SIG-M5 treated with dmso at 0.1 percent for 504 hours (cell line): Measurements from ENCODE around the gene CRYL1.
A peak's percentile ranks its signal among the peaks of the same experiment; 100 is the strongest.

ENCODE experiments used
- DNase-seq: peaks from one replicate; lab custom pipeline; 2025; ENCODE audit not compliant: unreplicated experiment; lab: John Stamatoyannopoulos, UW

CRYL1 gene

GRCh38 chr13:20528452-20528851 lies 2.8 kb upstream of the CRYL1 start:
- no peak for DNase-seq

DNA sequence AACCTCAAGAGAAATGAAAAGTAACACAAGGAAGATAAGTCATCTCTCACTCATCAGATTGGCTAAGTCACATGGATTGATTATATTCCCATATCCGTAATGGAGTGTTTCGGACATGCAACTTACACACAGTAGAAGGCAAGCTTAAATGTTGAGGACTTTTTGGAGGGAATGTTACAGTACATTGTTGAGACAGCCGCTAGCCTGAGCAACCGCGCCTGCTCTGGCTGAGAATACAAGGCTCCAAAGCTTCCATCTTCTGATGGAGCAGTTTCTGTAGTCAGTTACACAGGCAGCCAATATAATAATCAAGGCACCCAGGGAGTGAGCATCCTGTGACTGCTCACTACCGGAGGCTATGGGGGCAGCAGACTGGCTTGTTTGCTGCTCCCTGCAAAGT lies 1.0 kb upstream of the CRYL1 start:
- no peak for DNase-seq

DNA sequence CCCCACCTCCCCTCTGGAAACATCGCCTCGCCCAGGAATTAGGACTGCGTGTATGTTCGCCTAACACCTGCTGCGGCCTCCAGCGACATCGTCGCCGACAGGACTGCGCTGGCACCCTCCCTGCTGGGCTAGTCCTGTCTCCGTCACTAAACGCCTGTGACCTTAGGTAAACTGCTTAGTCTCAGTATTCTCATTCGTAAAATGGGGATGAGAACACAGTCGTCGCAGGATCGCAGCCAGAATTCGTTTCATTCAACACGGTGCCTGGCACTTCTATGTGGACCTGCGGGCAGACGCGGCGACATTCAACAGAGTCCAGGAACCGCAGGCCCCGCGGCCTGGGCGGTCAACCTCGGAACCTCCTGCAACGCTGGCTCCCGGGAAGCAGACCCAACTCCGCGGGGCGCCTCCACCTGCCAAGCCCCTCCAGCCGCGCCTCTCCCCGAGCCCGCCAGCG lies 485 bp downstream of the CRYL1 start:
- peak; percentile 9 for DNase-seq

- DNase-seq: no peak
These were observed 4.1 kb downstream of the CRYL1 start for GRCh38 chr13:20521364-20522115.

DNA sequence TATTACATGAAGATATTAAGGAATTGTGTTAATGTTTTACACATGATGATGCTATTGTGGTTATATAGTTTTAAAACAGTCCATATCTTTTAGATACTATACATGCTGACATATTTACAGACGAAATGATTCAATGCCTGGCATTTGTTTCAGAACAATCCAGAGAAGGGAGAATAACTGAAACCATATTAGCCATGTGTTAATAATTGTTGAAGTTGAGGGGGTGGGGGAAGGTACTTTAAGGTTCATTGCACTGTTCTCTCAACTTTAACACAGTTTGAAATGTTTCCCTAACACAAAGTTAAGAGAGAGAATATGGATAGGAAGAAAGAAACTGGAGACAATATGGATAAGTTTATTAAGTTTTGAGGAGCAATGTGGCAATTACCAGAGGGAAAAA lies 5.8 kb downstream of the CRYL1 start:
- DNase-seq: no peak

DNA sequence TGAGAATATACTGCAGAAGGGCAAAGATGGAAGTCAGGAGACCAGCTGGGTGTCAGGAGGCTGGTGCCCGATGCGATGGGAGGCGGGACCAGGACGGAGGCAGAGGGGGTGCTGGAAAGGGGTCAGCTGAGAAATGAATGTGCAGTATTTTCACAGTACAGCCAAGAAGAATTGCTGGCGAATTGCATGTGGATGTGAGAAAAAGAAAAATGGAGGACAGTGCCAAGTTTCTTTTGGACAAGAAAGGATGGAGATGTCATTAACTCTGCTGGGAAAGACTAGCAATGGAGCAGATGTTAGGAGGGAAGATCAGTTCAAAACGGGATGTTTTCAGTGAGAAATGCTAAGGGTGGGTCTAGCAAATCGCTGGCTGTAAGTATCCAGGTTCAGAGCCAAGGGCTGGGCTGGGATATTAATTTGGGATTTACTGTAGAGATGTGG lies 7.0 kb downstream of the CRYL1 start:
- no peak for DNase-seq

GRCh38 chr13:20514866-20515265 lies 10.8 kb downstream of the CRYL1 start:
- DNase-seq: no peak

DNA sequence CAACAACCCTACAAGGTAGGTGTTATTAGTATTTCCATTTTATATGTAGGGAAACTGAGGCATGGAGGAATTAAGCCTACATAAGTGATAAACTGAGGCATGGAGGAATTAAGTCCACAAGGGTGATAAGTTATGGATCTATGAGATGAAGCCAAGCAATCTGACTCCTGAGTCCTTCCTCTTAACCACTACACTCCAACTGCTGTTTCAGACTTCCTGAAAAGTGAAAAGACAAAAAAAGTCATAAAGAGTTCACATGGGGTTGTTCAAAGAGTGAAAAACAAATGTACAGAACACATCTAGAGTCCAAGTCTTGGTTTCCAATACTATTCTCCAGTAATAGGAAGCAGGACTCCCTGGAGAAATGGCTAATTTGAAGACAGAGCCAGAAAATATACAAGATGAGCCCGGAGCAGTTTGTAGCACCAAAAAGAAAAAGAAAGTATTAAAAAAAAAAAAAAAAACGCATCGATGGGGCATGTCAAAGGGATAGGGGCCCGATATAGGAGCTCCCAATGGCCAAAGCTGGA lies 12.1 kb downstream of the CRYL1 start:
- DNase-seq: no peak

GRCh38 chr13:20512042-20512683 lies 13.5 kb downstream of the CRYL1 start:
- DNase-seq: no peak

DNA sequence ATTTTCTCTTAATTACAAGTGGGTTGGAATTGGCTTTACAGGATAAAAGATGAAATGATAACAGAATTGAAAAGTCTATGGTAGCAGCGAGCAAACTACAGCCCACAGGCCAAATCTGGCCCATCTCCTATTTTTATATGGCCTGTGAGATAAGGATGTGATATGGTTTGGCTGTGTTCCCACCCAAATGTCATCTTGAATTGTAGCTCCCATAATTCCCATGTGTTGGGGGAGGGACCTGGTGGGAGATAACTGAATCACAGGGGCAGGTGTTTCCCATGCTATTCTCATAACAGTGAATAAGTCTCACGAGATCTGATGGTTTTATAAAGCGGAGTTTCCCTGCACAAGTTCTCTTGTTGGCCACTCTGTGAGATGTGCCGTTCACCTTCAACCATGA lies 19.0 kb downstream of the CRYL1 start:
- DNase-seq: no peak

DNA sequence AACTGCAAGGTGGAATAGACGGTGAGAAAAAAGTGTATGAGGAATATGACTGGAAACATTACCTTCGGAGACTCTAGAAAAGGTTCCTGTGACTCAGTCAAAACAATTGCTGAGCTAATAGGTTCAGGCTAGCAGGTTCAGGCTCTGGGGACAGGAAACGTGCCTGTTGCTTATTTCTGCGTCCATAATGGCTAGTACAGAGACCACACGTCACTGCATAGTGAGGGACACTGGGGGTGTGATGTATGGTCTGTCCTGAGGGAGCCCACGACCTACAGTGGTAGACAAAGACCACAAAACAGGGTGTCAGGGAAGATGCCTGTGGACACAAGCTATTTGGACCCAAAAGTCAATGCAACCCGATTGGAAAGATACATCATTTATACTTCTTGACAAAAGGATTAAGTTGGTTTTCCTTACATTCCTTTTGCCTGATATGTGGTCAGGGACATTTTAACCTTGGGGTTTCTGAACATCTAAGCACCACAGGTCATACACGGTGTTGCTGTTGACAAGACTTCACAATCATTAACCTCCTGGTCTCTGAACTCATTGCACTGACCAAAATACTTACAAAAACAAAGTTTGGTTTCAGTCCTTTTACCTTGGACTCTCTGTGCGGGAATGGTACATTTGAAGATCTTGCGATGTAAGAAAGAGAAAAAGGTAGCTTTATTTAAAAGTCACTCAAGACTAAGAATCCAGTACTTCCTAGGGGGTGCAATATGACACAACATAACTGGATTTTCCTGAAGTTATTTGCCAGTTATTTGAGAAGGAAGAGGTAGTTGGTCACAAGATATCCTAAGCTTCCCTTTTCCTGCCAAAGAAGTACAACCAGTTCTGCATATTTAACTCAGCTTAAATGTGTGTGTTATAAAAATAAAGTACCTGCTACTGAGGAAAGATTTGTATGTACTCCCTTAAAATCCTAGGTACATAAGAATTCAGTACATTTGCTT lies 20.0 kb downstream of the CRYL1 start:
- peak; percentile 44 for DNase-seq

- DNase-seq: no peak
These were observed 22.3 kb downstream of the CRYL1 start for GRCh38 chr13:20503088-20504083.

DNA sequence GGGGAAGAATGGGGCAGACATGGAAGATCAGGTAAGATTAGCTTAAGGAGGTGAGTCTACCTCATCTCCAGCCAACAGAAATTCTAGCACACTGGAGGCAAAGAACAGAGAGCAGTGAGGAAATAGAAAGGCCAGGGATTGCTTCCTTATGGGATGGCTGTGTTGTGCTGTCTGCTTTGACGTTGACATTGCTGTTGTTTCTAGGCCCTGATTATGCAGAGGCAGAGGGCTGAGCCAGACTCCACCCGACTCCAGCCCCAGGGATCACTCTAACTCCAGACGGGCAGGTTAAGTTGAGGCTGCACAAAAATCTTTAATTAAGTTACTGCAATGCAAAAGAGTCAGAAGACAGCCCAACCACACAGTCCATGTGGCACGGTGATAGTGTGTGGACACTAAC lies 24.1 kb downstream of the CRYL1 start:
- no peak for DNase-seq

- DNase-seq: peak; percentile 36
These were observed 24.5 kb downstream of the CRYL1 start for GRCh38 chr13:20501120-20501519.

- DNase-seq: no peak
These were observed 25.7 kb downstream of the CRYL1 start for GRCh38 chr13:20499986-20500385.

DNA sequence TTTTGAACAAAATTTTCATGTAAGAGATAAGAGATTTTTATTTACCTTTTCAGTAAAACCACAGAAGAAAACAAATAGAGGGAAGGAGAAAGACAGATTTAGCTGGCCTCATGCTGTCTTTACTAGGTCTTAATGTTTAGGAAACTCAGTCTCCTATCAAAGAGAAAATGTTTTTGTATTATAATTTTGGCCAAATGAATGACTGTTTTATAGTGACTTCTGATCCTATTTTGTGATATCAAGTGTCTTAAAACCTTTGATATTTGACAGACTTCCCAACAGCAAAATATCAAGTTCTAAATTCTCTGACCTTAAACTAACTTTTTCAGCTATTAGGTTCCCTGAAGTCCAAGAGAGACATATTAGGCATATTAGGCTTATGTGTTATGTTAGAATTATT lies 27.0 kb downstream of the CRYL1 start:
- no peak for DNase-seq

- DNase-seq: no peak
These were observed 27.5 kb downstream of the CRYL1 start for GRCh38 chr13:20498129-20498528.

GRCh38 chr13:20497006-20497775 lies 28.5 kb downstream of the CRYL1 start:
- DNase-seq: no peak
